NCI-H526 (cell line): ENCODE results near the gene SLCO2B1.
"Not testable (repeated sequence)": the region's sequence is repeated elsewhere in the genome, so short reads cannot be mapped to it uniquely, and the experiment has no call there.

Experiments
- DNase-seq, 2 experiments: peaks; one replicate each; lab custom pipeline; 2025; lab: John Stamatoyannopoulos, UW

SLCO2B1 gene

DNA sequence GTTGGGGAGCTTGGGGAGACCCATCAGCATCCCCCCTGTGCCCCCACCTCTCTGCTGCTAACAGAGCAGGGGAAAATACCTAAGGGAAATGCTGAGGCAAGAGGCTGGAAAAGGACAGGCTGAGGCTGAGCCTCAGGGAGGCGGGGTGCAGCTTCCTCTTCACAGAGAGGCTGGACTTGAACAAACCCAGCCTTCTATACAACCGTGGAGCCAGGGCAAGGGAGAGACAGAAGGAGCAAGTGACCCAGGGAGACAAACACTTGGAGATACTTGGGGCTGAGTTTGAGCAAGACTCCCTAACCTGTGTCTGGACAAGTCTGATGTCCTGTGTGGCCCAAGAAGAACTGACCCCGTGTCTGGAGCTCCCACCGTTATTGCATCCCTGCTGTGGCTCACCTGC is at the start of gene SLCO2B1:
Gene SLCO2B1, plus strand, starts transcription at position 229 of the 400 bp plus-strand sequence. CDS start 275 bp downstream, outside the sequence.
- no peak for DNase-seq

GRCh38 chr11:75101424-75102128 is 49.3 kb upstream of the SLCO2B1 start:
- no peak for DNase-seq

GRCh38 chr11:75103380-75104026 is 47.4 kb upstream of the SLCO2B1 start:
- DNase-seq = no peak

DNA sequence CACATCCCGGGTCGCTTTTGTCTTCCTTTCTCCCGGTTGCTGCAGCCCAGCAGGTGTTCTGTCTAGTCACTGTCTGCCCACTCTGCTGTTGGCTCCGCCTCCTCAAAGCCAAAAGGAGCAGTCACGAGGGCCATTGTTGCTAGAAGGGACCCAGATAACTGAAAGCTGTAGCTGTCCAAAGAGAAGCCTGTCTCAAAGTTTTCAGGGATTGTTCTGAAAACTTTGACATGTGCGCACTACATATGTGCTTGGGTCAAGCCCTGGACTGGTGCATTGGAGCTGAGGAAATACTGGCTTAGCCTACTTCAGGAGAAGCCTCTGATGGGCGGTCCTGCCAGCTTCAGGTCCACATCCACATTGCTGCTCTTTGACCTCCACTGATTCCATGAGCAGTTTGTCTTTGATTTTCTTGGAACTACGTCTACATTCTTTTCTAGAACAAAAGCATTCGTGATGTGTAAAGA is 45.4 kb upstream of the SLCO2B1 start:
- DNase-seq = peak; percentile 31 to 34

DNA sequence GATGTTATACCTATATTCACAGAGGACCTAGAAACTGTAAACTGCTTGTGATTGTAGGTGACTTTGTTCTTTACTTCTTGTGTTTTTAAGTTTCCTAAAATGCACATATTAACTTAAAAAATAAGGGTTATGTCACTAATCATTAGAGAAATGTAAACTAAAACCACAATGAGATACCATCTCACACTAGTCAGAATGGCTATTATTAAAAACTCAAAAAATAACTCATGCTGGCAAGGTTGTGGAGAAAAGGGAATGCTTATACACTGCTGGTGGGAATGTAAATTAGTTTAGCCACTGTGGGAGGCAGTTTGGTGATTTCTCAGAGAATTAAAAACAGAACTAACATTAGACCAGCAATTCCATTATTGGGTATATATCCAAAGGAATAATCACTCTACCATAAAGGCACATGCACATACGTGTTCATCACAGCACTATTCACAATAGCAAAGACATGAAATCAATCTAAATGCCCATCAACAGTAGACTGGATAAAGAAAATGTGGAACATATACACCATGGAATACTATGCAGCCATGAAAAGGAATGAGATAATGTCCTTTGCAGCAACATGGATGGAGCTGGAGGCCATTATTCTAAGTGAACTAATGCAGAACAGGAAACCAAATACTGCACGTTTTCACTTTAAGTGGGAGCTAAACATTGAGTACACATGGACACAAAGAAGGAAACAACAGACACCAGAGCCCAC is 44.8 kb upstream of the SLCO2B1 start:
- DNase-seq = not testable (repeated sequence)

GRCh38 chr11:75107187-75107586 is 43.7 kb upstream of the SLCO2B1 start:
- DNase-seq = no peak

DNA sequence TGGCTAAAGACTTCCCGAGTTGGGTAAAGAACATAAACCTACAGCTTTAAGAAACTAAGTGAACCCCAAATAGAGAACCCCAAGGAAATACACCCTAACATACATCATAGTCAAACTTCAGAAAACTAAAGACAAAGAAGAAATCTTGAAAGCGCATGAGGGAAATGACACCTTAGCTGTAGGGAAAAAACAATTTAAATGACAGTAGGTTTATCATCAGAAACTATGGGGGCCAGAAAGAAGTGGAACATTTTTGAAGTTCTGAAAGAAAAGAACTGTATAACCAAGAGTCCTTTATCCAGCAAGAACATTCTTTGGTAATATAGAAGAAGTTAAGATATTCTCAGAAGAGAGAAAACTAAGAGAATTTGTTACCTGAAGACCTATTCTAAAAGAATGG is 38.7 kb upstream of the SLCO2B1 start:
- DNase-seq = no peak

- no peak for DNase-seq
Observed at GRCh38 chr11:75113030-75113429, 37.9 kb upstream of the SLCO2B1 start.

DNA sequence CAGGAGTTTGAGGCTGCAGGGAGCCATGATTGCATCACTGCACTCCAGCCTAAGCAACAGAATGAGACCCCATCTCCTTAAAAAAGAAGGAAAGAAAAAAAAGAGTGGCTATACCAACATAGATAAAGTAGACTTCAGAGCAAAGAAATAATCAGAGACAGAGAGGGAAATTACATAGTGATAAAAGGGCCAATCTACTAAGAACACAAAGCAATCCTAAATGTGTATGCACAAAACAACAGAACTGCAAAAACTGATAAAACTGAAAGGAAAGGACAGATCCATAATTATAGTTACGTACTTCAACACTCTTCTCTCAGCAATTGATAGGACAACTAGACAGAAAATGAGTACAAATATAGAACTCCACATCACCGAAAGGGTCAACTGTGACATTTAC is 36.4 kb upstream of the SLCO2B1 start:
- no peak for DNase-seq

GRCh38 chr11:75118577-75118976 is 32.3 kb upstream of the SLCO2B1 start:
- DNase-seq = no peak

- no peak for DNase-seq
Observed at GRCh38 chr11:75126564-75126963, 24.3 kb upstream of the SLCO2B1 start.

DNA sequence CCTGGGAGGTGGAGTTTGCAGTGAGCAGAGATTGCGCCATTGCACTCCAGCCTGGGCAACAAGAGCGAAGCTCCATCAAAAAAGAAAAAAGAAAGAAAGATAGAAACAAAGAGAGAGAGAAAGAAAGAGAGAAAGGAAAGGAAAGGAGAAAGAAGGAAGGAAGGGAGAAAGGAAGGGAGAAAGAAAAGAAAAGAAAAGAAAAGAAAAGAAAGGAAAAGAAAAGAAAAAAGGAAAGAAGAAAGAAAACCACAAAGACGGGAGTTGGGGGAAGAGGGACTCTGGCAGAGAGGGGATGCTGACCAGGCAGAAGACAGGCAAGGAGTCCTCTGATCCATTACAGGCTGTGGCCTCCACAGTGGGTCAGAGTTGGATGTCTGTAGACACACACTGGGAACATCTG is 18.8 kb upstream of the SLCO2B1 start:
- no peak for DNase-seq

- no peak for DNase-seq
Observed at GRCh38 chr11:75133976-75134375, 16.9 kb upstream of the SLCO2B1 start.

DNA sequence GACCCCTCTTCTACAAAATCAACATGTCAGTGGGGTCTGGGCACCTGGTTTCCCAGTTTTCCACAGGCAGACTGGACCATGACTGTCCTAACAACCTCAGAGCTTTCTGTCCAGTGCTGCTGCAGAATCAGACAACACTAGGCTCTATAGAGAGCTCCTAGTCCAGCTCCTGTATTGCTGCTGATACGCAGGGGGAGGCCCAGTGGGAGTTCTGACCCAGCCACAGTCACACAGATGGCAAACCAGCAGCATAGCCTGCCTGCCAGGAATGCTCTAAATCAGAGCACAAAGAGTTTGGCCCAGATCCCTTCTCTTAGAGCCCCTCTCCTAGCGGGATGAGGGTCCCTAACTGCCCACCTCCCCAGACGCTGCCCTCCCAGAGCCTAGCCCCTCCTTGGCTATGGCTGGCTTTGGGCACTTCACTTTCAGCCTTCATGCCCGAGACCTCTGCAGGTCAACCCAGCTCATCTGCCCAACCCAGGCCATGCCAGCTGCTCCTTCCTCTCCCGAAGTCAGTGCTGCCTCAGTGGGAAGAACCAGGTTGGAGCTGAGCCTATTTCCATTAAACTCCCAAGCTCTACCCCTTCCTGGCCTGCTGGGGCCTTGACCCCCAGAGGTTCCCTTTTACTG is 15.8 kb upstream of the SLCO2B1 start:
- no peak for DNase-seq

DNA sequence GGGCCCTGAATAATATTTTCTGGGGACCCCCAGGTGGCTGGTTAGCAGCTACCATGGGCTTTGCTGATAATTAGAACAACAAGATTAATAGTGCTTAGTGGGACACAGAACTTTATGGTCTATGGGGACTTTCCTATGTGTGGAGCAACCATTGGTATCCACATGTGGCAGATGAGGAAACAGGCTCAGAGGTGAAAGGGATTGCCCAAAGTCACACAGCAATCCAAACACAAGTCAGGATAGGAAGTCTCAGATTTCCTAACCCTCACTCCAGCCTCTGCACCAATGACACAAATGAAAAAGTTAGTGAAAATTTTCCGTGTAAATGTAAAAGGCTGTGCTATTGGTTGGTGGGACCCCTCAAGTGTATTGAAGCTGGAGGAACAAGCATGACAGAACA is 15.3 kb upstream of the SLCO2B1 start:
- DNase-seq = no peak

DNA sequence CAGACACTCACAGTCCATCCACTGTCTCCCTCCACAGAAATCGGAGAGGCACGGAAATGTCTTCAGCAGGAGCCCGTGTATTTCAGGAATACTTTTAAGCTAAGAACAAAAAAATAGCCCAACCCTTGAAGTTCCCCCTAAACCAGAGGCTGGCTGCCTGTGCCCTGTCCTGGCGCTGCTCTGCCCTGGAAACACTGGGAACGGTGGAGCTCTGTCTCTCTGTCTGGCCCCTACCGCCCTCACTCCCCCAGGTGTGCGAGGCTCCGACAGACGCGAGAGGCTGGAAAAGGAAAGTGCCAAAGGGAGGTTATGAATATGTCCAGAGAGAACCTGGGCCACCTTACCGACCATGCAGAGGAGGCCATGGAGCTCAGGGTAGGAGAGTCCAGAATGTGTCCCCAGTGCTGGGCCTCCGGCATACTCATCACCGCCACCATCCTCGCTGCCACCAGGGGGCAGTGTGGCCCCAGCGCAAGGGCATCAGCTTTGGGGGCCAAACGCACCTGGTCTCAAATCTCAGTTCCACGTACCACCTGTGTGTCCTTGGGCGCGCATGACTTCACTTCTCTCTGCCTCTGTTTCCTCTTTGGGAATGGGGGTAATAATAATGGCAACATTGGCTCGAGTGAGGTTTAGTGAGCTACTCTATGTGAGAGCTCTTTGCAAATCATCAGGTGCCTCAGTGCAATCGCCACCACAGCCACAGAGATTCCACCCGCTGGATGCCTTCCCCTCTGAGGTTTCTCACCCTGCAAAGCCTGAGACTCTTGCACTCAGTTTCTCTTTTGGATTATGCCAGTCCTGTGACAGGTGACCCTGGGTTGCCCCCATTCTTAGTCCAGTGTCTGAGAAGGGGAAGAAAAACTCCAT is 10.4 kb upstream of the SLCO2B1 start:
- DNase-seq = peak; percentile 35 to 85

DNA sequence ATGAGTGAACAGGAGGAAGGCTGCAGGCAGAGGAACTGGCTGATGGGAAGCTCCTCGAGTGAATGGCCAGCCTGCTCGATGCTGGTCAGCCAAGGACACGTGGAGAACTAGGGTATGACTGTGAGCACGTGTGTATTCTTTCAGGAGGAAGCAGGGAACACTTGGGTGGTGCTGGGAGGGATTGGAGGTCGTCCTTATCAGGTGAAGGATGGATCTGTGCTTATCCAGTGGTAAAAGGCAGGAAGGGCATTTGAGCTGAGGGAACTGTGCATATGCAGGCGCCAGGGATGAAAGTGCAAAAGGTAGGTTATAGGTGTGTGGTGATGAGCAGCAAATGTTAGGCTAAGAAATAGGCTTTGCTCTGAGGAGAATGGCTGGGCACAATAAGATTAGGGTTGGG is 9.7 kb upstream of the SLCO2B1 start:
- no peak for DNase-seq

DNA sequence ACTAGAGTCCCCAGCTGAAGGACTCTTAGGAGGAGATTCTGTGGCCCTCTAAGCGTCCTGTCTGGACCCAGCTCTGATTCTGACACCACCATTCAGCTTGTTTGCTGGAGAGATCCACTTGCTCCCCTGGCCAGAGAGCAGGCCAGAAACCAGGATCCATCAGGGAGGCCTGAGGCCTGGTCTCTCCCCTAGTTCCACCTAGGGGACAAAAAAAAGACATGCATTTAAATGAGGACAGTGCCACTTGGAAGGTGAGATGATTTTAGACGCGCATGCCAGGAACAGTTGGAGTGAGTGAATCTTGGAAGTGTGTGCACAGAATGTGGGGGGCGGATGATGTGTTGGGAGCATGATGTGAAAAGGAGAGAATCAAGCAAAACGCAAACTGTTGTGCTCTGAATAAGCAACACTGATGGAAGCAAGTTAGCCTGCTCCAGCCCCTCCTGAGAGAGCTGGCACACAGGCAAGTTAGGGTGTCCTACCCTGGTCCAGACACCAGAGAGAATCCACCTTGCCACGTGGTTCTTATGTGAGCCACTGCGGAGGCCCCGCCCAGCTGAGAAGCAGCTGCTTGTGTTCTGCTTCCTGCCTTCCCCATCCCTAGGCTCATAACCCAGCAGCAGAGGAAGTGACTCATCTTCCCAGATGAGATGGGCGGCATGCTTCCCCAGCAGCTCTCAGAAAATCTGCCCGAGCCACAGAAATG is 8.0 kb upstream of the SLCO2B1 start:
- DNase-seq = peak; percentile 25 to 47

- peak in 1 of 2 experiments; percentile 39 for DNase-seq
Observed at GRCh38 chr11:75143420-75143731, 7.5 kb upstream of the SLCO2B1 start.

- DNase-seq = no peak
Observed at GRCh38 chr11:75144716-75145014, 6.2 kb upstream of the SLCO2B1 start.
